ENCODE measurements around the gene MTOR.

DNA sequence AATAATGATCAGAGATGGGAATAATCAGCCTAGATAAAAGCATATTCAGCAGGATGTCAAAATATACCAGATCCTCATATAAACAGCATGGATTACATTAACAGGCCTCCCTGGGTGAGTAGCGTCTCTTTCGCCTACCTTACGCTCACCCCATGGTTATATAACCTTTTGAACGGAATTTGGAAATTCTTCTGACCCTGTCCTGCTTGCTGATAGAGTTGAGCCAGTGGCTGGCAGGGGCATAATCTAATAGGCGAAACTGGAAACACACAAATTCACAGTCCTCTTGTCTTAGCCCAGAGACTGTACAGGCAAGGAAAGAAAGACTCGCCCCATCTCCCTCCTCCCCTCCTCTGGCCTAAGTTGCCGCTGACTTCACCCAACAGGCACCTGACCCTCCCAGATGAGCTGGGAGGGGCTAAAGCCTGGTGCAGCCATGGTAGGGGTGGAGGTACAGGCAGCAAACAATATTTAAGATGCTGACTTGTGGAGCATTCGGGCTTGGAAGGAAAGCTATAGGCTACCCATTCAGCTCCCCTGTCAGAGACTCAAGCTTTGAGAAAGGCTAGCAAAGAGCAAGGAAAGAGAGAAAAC is 73.4 kb downstream of the MTOR start, which contains the start of gene ANGPTL7:
- TF ChIP-seq, protein P1, sequence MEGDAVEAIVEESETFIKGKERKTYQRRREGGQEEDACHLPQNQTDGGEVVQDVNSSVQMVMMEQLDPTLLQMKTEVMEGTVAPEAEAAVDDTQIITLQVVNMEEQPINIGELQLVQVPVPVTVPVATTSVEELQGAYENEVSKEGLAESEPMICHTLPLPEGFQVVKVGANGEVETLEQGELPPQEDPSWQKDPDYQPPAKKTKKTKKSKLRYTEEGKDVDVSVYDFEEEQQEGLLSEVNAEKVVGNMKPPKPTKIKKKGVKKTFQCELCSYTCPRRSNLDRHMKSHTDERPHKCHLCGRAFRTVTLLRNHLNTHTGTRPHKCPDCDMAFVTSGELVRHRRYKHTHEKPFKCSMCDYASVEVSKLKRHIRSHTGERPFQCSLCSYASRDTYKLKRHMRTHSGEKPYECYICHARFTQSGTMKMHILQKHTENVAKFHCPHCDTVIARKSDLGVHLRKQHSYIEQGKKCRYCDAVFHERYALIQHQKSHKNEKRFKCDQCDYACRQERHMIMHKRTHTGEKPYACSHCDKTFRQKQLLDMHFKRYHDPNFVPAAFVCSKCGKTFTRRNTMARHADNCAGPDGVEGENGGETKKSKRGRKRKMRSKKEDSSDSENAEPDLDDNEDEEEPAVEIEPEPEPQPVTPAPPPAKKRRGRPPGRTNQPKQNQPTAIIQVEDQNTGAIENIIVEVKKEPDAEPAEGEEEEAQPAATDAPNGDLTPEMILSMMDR (IDR thresholded peaks at IDR 0.05): no peak
- no peak for TF ChIP-seq POLR2A (IDR thresholded peaks at IDR 0.05)
- no peak for TF ChIP-seq EP300 (IDR thresholded peaks at IDR 0.05)
- no peak for TF ChIP-seq POLR2AphosphoS5 (IDR thresholded peaks at IDR 0.05)
